ENCODE results near the gene GDF11.
A peak's percentile ranks its signal among the peaks of the same experiment; 100 is the strongest.

Gene GDF11

GRCh38 chr12:55727643-55728185 lies 15.2 kb upstream of the GDF11 start:
- TF ChIP-seq, protein P1, sequence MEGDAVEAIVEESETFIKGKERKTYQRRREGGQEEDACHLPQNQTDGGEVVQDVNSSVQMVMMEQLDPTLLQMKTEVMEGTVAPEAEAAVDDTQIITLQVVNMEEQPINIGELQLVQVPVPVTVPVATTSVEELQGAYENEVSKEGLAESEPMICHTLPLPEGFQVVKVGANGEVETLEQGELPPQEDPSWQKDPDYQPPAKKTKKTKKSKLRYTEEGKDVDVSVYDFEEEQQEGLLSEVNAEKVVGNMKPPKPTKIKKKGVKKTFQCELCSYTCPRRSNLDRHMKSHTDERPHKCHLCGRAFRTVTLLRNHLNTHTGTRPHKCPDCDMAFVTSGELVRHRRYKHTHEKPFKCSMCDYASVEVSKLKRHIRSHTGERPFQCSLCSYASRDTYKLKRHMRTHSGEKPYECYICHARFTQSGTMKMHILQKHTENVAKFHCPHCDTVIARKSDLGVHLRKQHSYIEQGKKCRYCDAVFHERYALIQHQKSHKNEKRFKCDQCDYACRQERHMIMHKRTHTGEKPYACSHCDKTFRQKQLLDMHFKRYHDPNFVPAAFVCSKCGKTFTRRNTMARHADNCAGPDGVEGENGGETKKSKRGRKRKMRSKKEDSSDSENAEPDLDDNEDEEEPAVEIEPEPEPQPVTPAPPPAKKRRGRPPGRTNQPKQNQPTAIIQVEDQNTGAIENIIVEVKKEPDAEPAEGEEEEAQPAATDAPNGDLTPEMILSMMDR (IDR thresholded peaks at IDR 0.05; ENCODE audit: insufficient read depth, low read length, poor library complexity, severe bottlenecking) = no peak
- H3K36me3 ChIP-seq (ENCODE audit: control insufficient read depth, insufficient read depth, low read length) = peaks cover 7% of the 10 kb centered on the region

DNA sequence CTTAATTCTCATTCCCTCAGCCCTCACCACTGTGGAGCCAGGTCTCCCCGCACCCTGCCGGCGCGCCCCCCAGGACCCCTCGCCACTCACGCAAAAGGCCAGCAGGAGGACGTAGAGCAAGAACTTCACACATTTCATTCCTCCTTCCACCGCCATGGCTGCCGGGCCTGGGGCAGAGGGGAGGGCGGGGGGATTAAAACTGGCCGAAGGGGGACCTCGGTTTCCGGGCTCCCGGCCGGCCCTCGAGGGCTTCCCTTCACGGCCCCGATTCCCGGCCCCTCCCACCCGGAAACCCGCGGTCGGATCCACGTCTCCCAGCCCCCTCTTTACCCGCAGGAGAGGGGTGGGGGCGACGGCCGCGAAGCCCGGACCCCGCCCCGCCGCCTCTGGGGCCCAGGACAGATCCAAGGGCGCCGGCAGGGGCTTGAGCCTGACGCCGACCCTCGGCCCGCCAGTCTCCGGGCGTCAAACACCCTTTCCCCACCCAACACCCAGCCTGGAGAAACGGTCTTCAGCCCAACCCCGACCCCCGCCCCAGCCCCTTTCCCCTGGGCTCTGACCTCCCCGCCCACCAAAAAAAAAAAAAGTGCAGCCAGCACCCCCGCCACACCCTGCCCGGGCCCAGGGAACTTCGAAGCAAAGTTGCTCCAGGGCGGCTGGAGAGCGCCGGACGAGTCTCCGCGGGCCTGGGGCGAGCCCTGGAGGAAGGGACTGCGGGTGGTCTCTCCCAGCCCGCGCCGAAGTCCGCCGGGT lies 14.6 kb upstream of the GDF11 start:
- no peak for DNase-seq (ENCODE audit: extremely low read depth, insufficient read length)
- Histone ChIP-seq H3K27me3 (replicated peaks; ENCODE audit: control insufficient read depth, insufficient read depth, low read length) (no peaks in the 10 kb centered on the region), H3K36me3 (ENCODE audit: control insufficient read depth, insufficient read depth, low read length) (peaks cover 7% of the 10 kb centered on the region), H3K4me3 (replicated peaks; ENCODE audit: low read depth, low read length) (peak overlapping the region; percentile 88)
- TF ChIP-seq, protein P1 (IDR thresholded peaks at IDR 0.05; ENCODE audit: insufficient read depth, low read length, poor library complexity, severe bottlenecking) = no peak

More at GRCh38 chr12:55727643-55728185, 15.2 kb upstream of the GDF11 start:
- no peak for DNase-seq (ENCODE audit: extremely low read depth, insufficient read length)
- Histone ChIP-seq H3K27me3 (replicated peaks; ENCODE audit: control insufficient read depth, insufficient read depth, low read length) (no peaks in the 10 kb centered on the region), H3K4me3 (replicated peaks; ENCODE audit: low read depth, low read length) (peak overlapping the region; percentile 88)

DNA sequence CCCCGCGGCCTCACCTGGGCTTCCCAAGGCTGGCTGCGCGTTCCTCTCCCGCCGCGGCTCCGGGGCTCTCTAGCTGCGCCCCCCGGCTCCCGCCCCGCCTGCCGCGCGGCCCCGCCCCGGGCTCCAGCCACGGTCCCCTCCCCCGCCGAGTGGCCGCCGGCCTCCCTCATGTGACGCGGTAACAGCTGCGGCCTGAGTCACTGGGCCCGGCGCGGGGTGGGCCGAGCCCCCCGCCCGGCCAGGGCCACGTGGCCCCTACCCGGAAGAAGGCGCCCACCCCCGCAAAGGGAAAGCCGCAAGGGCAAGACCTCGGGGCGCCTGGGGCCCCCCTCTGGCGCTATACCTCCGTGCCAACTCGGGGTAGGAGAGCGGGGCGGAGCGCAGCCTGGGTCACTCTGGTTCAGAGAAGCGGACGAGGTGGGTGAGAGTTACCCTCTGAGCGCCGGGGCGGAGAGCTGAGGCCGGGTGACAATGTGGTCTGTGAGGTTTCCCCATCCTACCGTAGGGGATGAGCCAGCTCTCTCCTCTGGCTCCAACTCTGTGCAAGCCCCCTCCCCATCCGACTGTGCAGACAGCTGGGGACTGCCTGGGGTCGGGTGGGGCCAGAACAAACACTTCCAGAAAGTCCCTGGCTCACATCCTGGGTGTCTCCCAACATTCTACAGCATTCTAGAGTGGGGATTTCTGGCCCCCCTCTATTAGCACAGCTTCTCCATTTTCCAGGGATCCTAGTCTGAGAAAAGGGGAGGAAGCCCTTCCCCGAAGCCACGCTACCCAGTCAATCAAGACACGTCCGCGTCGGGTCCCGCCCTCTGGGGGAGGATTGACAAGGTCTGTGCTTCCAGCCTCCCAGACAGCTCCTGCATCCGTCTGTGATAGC lies 13.7 kb upstream of the GDF11 start, which contains the start of gene CD63:
CD63 (minus strand) TSS at position 71 of the 880 bp plus-strand sequence. CDS start 668 bp downstream, outside the sequence.
- TF ChIP-seq, protein P1 (IDR thresholded peaks at IDR 0.05; ENCODE audit: insufficient read depth, low read length, poor library complexity, severe bottlenecking) = peak; percentile 16
- H3K36me3 ChIP-seq (ENCODE audit: control insufficient read depth, insufficient read depth, low read length) = peaks cover 6% of the 10 kb centered on the region
- peak; percentile 82 for DNase-seq (ENCODE audit: extremely low read depth, insufficient read length)
- peak within 1 kb of the TSS; percentile 88 for H3K4me3 ChIP-seq (replicated peaks; ENCODE audit: low read depth, low read length)
- H3K27me3 ChIP-seq (replicated peaks; ENCODE audit: control insufficient read depth, insufficient read depth, low read length) = no peaks in the 10 kb centered on the region

- TF ChIP-seq, protein P1 (IDR thresholded peaks at IDR 0.05; ENCODE audit: insufficient read depth, low read length, poor library complexity, severe bottlenecking) = no peak
- DNase-seq (ENCODE audit: extremely low read depth, insufficient read length) = peak; percentile 66
- H3K4me3 ChIP-seq (replicated peaks; ENCODE audit: low read depth, low read length) = peak overlapping the region; percentile 88
- no peaks in the 10 kb centered on the region for H3K27me3 ChIP-seq (replicated peaks; ENCODE audit: control insufficient read depth, insufficient read depth, low read length)
- peaks cover 2% of the 10 kb centered on the region for H3K36me3 ChIP-seq (ENCODE audit: control insufficient read depth, insufficient read depth, low read length)
Measured at GRCh38 chr12:55729819-55730818, 12.8 kb upstream of the GDF11 start.

- TF ChIP-seq, protein P1 (IDR thresholded peaks at IDR 0.05; ENCODE audit: insufficient read depth, low read length, poor library complexity, severe bottlenecking) = no peak
- Histone ChIP-seq H3K36me3 (ENCODE audit: control insufficient read depth, insufficient read depth, low read length) (no peaks in the 10 kb centered on the region), H3K27me3 (replicated peaks; ENCODE audit: control insufficient read depth, insufficient read depth, low read length) (no peaks in the 10 kb centered on the region), H3K4me3 (replicated peaks; ENCODE audit: low read depth, low read length) (no peak overlapping the region)
- no peak for DNase-seq (ENCODE audit: extremely low read depth, insufficient read length)
Measured at GRCh38 chr12:55732288-55732687, 10.6 kb upstream of the GDF11 start.

Measured in GM06990 (cell line).